ENCODE results near the gene MYRIP.
"Not testable (repeated sequence)": the region's sequence is repeated elsewhere in the genome, so short reads cannot be mapped to it uniquely, and the experiment has no call there.

MYRIP gene

DNA sequence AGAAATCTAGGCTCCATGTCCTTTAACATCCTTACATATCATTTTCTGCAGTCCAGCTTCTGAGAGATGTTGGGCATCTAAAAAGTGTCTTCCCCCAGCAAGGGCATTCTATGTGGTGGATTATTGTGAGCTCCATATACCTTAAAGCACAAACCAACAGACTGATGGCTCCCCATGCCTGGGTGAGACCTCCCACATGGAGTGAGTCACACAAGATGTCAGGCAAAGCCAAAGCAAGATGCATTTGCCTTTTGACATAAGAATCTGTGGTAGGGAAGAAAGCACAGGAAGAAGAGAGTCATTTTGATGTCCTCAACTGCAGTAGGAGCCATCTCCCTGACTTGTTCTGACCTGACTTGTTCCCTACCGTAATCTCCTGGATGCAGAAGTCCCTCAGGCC is 261.4 kb downstream of the MYRIP start:
- TF ChIP-seq, protein P1, sequence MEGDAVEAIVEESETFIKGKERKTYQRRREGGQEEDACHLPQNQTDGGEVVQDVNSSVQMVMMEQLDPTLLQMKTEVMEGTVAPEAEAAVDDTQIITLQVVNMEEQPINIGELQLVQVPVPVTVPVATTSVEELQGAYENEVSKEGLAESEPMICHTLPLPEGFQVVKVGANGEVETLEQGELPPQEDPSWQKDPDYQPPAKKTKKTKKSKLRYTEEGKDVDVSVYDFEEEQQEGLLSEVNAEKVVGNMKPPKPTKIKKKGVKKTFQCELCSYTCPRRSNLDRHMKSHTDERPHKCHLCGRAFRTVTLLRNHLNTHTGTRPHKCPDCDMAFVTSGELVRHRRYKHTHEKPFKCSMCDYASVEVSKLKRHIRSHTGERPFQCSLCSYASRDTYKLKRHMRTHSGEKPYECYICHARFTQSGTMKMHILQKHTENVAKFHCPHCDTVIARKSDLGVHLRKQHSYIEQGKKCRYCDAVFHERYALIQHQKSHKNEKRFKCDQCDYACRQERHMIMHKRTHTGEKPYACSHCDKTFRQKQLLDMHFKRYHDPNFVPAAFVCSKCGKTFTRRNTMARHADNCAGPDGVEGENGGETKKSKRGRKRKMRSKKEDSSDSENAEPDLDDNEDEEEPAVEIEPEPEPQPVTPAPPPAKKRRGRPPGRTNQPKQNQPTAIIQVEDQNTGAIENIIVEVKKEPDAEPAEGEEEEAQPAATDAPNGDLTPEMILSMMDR (IDR thresholded peaks at IDR 0.05; ENCODE audit: control extremely low read depth, extremely low read depth, low read depth, missing control alignments), result no peak
- no peak for DNase-seq (ENCODE audit: extremely low spot score)
- ChIA-PET CTCF (no interaction called here), POLR2A (no interaction called here)

DNA sequence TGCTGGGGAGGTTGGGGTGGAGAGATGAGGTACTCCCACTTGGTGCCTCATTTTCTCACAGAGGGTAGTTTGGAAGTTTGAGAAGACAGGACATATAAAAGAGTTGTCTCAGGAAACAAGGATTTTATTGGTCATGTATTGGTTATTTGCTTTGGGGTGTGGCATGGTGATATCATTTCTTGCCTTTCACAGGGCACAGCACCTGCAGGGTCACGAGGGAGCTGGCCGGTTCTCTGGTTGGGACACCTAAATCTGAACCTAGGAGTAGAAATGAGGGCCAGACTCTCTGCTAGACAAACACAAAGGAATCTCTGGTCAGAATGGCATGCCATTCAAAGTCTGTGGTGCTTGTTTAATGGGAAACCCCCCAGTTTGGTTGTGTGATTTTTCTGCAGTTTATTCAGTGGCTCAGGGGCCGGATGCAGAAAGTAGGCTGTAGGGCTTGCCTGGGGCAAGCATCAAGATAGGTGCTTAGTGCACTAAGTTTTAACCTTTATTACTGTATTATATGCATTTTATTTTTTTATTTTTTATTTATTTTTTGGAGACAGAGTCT is 262.4 kb downstream of the MYRIP start:
- DNase-seq (ENCODE audit: extremely low spot score), result no peak
- ChIA-PET POLR2A (no interaction called here), CTCF (no interaction called here)
- TF ChIP-seq, protein P1 (IDR thresholded peaks at IDR 0.05; ENCODE audit: control extremely low read depth, extremely low read depth, low read depth, missing control alignments), result no peak

DNA sequence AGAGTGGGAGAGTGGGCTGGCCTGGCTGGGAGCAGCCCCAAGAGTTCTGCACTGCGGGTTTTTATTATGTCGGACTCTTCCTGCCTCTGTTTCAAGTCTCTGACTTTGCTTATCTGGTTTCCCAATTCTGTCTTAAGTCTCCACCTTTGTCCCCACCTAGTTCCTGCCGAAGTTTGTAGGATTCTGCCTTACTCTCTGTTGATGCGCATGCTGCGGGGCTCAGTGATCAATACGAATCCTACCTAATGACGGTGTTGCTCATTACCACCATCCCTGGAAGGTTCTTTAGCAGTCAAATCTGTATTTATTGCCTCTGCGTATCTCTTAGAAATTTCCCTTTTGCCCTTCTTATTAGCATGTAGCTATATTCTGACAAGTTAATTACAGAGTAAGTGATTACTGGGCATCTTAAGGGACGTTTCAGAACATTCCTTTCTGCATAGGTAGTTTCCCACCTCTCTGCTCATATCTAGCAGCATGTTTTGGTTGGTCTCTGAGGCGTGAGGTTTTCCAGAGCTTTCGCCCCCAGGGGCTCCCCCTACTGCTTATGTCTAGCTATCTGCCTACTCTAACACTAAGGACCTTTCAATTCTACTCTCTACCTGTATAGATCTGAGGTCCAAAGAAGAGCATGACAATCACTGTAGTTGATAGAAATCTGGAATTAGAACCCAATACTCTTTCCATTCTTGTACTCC is 264.1 kb downstream of the MYRIP start:
- CTCF ChIA-PET, result no interaction called here

DNA sequence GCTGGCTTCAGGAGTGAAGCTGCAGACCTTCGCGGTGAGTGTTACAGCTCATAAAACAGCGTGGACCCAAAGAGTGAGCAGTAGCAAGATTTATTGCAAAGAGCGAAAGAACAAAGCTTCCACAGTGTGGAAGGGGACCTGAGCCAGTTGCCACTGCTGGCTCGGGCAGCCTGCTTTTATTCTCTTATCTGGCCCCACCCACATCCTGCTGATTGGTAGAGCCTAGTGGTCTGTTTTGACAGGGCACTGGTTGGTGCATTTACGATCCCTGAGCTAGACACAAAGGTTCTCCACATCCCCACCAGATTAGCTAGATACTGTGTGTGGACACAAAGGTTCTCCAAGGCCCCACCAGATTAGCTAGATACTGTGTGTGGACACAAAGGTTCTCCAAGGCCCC is 267.7 kb downstream of the MYRIP start:
- CTCF ChIA-PET, result interaction anchor here (1.0 to 1.2 kb wide), 2 partner anchors 13 to 22 kb away, joined by 3 read pairs; no protein-coding TSS in a partner anchor
- POLR2A ChIA-PET; DNase-seq (ENCODE audit: extremely low spot score): not testable (repeated sequence)

More for the DNA sequence above, 264.1 kb downstream of the MYRIP start:
- DNase-seq (ENCODE audit: extremely low spot score), result no peak
- POLR2A ChIA-PET, result no interaction called here
- TF ChIP-seq, protein P1 (IDR thresholded peaks at IDR 0.05; ENCODE audit: control extremely low read depth, extremely low read depth, low read depth, missing control alignments), result no peak

DNA sequence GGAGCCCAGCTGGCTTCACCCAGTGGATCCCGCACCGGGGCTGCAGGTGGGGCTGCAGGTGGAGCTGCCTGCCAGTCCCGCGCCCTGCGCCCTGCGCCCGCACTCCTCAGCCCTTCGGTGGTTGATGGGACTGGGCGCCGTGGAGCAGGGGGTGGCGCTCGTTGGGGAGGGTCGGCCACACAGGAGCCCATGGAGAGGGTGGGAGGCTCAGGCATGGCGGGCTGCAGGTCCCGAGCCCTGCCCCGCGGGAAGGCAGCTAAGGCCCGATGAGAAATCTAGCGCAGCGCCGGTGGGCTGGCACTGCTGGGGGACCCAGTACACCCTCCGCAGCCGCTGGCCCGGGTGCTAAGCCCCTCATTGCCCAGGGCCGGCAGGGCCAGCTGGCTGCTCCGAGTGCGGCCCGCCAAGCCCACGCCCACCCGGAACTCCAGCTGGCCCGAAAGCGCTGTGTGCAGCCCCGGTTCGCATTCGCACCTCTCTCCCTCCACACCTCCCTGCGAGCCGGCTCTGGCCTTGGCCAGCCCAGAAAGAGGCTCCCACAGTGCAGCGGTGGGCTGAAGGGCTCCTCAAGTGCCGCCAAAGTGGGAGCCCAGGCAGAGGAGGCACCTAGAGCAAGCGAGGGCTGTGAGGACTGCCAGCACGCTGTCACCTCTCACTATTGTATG is 268.6 kb downstream of the MYRIP start:
- DNase-seq (ENCODE audit: extremely low spot score); POLR2A ChIA-PET; CTCF ChIA-PET: not testable (repeated sequence)

DNA sequence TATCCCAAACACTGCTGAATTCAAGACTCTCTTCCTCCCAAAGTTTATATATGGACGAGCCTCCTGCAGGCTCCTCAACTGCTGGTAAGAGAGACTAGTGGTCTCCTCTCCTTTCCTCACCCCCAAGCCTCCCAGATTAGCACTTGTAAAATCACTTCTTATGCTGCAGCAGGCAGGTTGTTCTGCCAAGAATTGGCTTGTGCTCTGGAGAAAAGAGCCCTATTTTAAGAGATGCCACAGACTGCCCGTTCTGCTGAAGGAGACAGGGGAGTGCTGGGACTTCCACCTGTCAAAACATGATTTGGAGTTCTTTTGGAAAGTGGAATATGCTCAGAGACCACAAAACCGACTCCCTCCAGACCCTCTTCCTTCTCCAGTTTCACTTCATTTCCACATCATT is 269.2 kb downstream of the MYRIP start:
- ChIA-PET POLR2A (no interaction called here), CTCF (no interaction called here)

DNA sequence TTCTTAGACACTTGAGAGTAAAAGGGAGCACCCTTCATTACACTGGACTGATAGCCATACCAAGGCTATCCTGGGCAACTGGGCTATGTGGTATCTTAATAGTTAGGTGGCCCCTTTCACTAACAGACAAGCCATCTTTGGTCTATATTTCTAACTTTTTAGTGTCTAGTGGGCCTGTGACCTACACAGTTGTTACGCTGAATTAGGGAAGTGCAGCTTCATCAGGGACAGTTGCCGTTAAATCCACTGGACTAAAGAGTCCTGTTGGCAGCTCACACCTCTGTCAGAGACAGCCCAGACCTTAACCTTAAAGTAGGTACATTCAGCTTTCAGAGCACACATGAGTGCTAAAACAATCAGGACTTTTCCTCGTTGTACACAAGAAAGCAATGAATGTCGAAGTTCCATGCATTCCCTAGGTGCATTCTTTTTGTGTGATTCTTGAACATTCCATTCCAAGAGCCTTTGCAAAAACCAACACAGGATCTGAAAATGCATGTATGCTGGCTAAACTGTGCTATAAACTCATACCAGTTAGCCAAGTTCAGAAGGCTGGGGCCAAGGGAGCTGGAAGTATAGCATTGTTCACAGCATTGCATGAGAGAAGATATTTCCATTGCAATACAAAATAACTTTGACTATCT is 269.9 kb downstream of the MYRIP start:
- ChIA-PET CTCF (no interaction called here), POLR2A (no interaction called here)
- DNase-seq (ENCODE audit: extremely low spot score), result no peak
- TF ChIP-seq, protein P1 (IDR thresholded peaks at IDR 0.05; ENCODE audit: control extremely low read depth, extremely low read depth, low read depth, missing control alignments), result no peak

More for the DNA sequence above, 269.2 kb downstream of the MYRIP start:
- no peak for DNase-seq (ENCODE audit: extremely low spot score)
- TF ChIP-seq, protein P1 (IDR thresholded peaks at IDR 0.05; ENCODE audit: control extremely low read depth, extremely low read depth, low read depth, missing control alignments), result no peak

Data from GM10248 (cell line).